A549 treated with AZD9567 at 1 μM for 4 hours (cell line): Measurements from ENCODE around the gene DCAF16. TPM values are rescaled to one million over a fixed set of nuclear protein-coding genes. Genes with fewer than 3 reads are reported as not detected.

Experiments
- total RNA-seq: library from RNA; stranded (reverse); fragments of 200-300 nt; extraction: Qiagen RNA extraction; gene quantifications from 5 replicates; pipeline ENCODE4 v1.2.3, GENCODE V29; 2022; ENCODE audit not compliant: insufficient read depth

DCAF16 gene
- 3.3 to 7.2 TPM (median 5.5 TPM) in 5 replicates for total RNA-seq

GRCh38 chr4:17810260-17811077, at the start of gene DCAF16, which contains the start of gene NCAPG:
TSS of gene DCAF16 (minus strand) at chr4:17810757. CDS start at chr4:17804141, 6,616 bp downstream.
TSS of gene NCAPG (plus strand) at chr4:17810979. CDS start at chr4:17811078, 99 bp downstream.

DNA sequence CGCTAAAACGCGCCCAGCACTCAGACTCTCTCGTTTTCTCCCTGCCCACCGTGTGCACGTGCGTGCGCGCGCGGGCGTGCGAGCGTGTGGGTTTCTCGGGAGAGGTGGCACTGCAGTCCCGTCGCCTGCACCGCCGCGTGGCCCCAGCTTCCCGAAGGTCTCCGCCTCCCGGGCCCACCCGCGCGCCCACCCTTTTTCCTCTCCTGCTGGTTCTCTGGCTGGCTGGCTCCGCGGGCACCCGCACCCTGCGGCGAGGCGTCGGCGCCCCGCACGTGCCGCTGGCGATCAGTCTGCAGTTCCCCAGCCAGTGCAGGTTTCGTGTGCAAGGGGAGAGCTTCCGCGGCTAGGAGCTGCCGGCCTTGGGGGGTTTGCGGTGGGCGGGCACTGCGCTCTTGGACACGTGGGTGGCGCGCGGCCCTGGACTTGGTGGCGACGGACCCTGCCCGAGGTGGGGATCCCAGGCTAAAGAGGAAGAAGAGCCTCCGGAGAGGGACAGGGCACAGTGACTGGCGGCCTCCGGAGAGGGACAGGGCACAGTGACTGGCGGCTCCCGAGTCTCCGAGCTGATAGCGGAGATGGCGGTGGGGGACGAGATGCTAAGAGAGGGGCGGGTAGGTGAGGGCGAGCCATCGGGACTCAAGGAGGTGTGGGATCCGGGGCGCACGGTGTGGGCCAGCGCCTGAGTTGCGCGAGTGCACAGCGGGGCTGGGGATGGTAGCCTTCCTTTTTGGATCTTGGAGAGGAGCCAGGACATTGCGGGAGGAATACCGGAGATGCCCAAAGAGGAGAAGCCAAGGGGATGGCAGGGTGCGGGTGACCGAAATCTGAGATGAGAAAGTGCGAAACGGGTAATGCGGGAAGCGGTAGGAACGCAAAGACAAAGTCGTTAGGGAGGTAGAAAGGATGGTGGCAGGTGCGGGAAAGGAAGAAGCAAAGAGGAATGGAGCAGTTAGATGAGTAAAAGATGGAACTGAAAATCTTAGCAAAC, 29.0 kb downstream of the DCAF16 start, which contains the start of gene FAM184B:
Gene FAM184B (minus strand): TSS at position 322 of the 988 bp plus-strand sequence. CDS start 322 bp downstream, outside the sequence.

Other genes starting within 250 kb of the DCAF16 start
- 34.1 to 47.1 TPM (median 35.7 TPM) in 5 replicates for gene LAP3, start 233.6 kb downstream of the DCAF16 start, total RNA-seq
- 26.4 to 39.3 TPM (median 30.8 TPM) in 5 replicates for gene MED28, start 196.1 kb downstream of the DCAF16 start, total RNA-seq
- gene FAM184B, start 29.1 kb downstream of the DCAF16 start, total RNA-seq: 0.01 to 0.02 TPM (median 0.02 TPM) in 4 of 5 replicates, not detected in the other
- 24.8 to 35.8 TPM (median 27.7 TPM) in 5 replicates for gene NCAPG, start 222 bp upstream of the DCAF16 start, total RNA-seq
- gene LCORL, start 211.0 kb upstream of the DCAF16 start, total RNA-seq: 4.2 to 11.5 TPM (median 5.4 TPM) in 5 replicates